A673 (cell line): ENCODE measurements around the gene RMND1. TPM values are rescaled to one million over a fixed set of nuclear protein-coding genes. Genes with fewer than 3 reads are reported as not detected.

Experiments
- BruUV-seq: library from RNA; stranded (reverse); fragments of 400-500 nt; replicated peaks from 2 replicates; lab custom pipeline; 2021; lab: Mats Ljungman, UMichigan
- CTCF ChIA-PET: fragments of 300-600 bp; sonication (Branson Sonifier 250); formaldehyde crosslinking; loops from one replicate; lab custom pipeline; 2022; ENCODE audit warnings: antibody characterized with exemption; lab: Charles Lee
- POLR2A ChIA-PET: fragments of 300-600 bp; sonication (Branson Sonifier 250); formaldehyde crosslinking; loops from one replicate; lab custom pipeline; 2022; ENCODE audit warnings: antibody characterized with exemption; ENCODE audit not compliant: low non-redundant PET; lab: Charles Lee
- DNase-seq: peaks from one replicate; pipeline ENCODE4 v3.0.0-alpha.2; 2015; ENCODE audit warnings: low spot score
- H3K27ac ChIP-seq: fragments of 200-600 bp; sonication (generic); 2 replicates; pipeline ENCODE4 v1.5.1; 2016; ENCODE audit warnings: mixed run types, low read depth, mild to moderate bottlenecking, mixed read lengths, antibody characterized with exemption, low read length; ENCODE audit not compliant: poor library complexity, severe bottlenecking
- H3K27me3 ChIP-seq: fragments of 200-600 bp; sonication (generic); replicated peaks from 2 replicates; pipeline ENCODE4 v1.6.1; 2017; ENCODE audit warnings: mixed run types, low read depth, mild to moderate bottlenecking, mixed read lengths, antibody characterized with exemption, low read length; ENCODE audit not compliant: insufficient read depth, poor library complexity
- H3K36me3 ChIP-seq: fragments of 200-600 bp; sonication (generic); 2 replicates; pipeline ENCODE4 v1.6.1; 2016; ENCODE audit warnings: mixed run types, mild to moderate bottlenecking, mixed read lengths, antibody characterized with exemption, low read length; ENCODE audit not compliant: insufficient read depth, poor library complexity, severe bottlenecking
- H3K4me1 ChIP-seq: fragments of 200-600 bp; sonication (generic); 2 replicates; pipeline ENCODE4 v1.6.1; 2017; ENCODE audit warnings: mixed run types, mild to moderate bottlenecking, mixed read lengths, antibody characterized with exemption, low read length; ENCODE audit not compliant: insufficient read depth, poor library complexity, severe bottlenecking
- H3K4me3 ChIP-seq: fragments of 200-600 bp; sonication (generic); 2 replicates; pipeline ENCODE4 v1.5.1; 2016; ENCODE audit warnings: low read depth, mixed run types, mild to moderate bottlenecking, mixed read lengths, low read length; ENCODE audit not compliant: poor library complexity, severe bottlenecking
- H3K9me3 ChIP-seq: fragments of 200-600 bp; sonication (generic); 2 replicates; pipeline ENCODE4 v1.6.1; 2016; ENCODE audit warnings: mixed run types, low read depth, mild to moderate bottlenecking, mixed read lengths, antibody characterized with exemption, low read length; ENCODE audit not compliant: poor library complexity, severe bottlenecking
- CTCF ChIP-seq: fragments of 300-800, 200-600 bp; sonication (generic); conservative IDR thresholded peaks from 2 replicates; pipeline ENCODE4 v1.5.1; 2017; ENCODE audit warnings: low read depth, mild to moderate bottlenecking, antibody characterized with exemption, low read length, moderate library complexity, mixed read lengths
- EZH2 ChIP-seq: fragments of 200-600 bp; sonication (generic); IDR thresholded peaks from 2 replicates; pipeline ENCODE4 v1.6.1; 2017; ENCODE audit warnings: borderline replicate concordance, low read depth, mild to moderate bottlenecking, mixed read lengths, antibody characterized with exemption, low read length; ENCODE audit not compliant: poor library complexity, severe bottlenecking
- intact Hi-C: fragments of 100-400 bp; cut with micrococcal nuclease; formaldehyde crosslinking; loops from one replicate; pipeline ENCODE4 v1.10.0; 2022; ENCODE audit not compliant: unreplicated experiment
- total RNA-seq: library from RNA; stranded (reverse); gene quantifications from 2 replicates; pipeline ENCODE4 v1.2.3, GENCODE V29; 2021

Gene RMND1
- total RNA-seq, 1 experiment from 2014 or later, result 25.6 TPM

- Histone ChIP-seq H3K9me3 (no peaks in the 10 kb centered on the region), H3K27me3 (no peaks in the 10 kb centered on the region), H3K4me1 (peaks cover 20% of the 10 kb centered on the region), H3K27ac (no peak overlapping the region), H3K36me3 (peaks cover 37% of the 10 kb centered on the region), H3K4me3 (no peak overlapping the region)
- intact Hi-C loops, result loop anchor here (5.0 to 10.0 kb wide), 2 partner anchors 333 to 836 kb away; no protein-coding TSS in a partner anchor
- ChIA-PET CTCF (no interaction called here), POLR2A (no interaction called here)
- TF ChIP-seq CTCF (no peak), EZH2 (no peak)
- no peak for DNase-seq
- BruUV-seq, result no TSS peak
Observed at GRCh38 chr6:151431337-151431736, 20.6 kb downstream of the RMND1 start.

GRCh38 chr6:151430886-151431285 is 21.0 kb downstream of the RMND1 start:
- TF ChIP-seq EZH2 (no peak), CTCF (peak; percentile 47)
- peak overlapping the region; percentile 16 for H3K27ac ChIP-seq
- H3K4me1 ChIP-seq, result peaks cover 18% of the 10 kb centered on the region
- peaks cover 37% of the 10 kb centered on the region for H3K36me3 ChIP-seq
- no peak overlapping the region for H3K4me3 ChIP-seq
- peak; percentile 50 for DNase-seq
- ChIA-PET CTCF (no interaction called here), POLR2A (interaction anchor here (0.6 kb wide), 1 partner anchor 229 kb away, joined by 3 read pairs; no protein-coding TSS in a partner anchor)
- BruUV-seq, result no TSS peak
- intact Hi-C loops, result loop anchor here (5.0 to 10.0 kb wide), 2 partner anchors 334 to 836 kb away; no protein-coding TSS in a partner anchor
- H3K9me3 ChIP-seq, result no peaks in the 10 kb centered on the region
- H3K27me3 ChIP-seq, result no peaks in the 10 kb centered on the region

GRCh38 chr6:151428093-151428735 is 23.7 kb downstream of the RMND1 start:
- no peak for TF ChIP-seq EZH2
- no peak for TF ChIP-seq CTCF
- Histone ChIP-seq H3K4me1 (peaks cover 18% of the 10 kb centered on the region), H3K36me3 (peaks cover 43% of the 10 kb centered on the region), H3K27me3 (no peaks in the 10 kb centered on the region), H3K27ac (no peak overlapping the region), H3K9me3 (no peaks in the 10 kb centered on the region), H3K4me3 (no peak overlapping the region)
- intact Hi-C loops, result no loop called here
- ChIA-PET POLR2A (no interaction called here), CTCF (no interaction called here)
- BruUV-seq, result no TSS peak
- DNase-seq, result no peak
